ENCODE results near the gene MT2A. TPM values are rescaled to one million over a fixed set of nuclear protein-coding genes. Genes with fewer than 3 reads are reported as not detected.

The MT2A gene
- total and polyA plus RNA-seq, 2 of the 4 experiments (the other 2 are of a cell fraction), result 25.5 to 621 TPM

DNA sequence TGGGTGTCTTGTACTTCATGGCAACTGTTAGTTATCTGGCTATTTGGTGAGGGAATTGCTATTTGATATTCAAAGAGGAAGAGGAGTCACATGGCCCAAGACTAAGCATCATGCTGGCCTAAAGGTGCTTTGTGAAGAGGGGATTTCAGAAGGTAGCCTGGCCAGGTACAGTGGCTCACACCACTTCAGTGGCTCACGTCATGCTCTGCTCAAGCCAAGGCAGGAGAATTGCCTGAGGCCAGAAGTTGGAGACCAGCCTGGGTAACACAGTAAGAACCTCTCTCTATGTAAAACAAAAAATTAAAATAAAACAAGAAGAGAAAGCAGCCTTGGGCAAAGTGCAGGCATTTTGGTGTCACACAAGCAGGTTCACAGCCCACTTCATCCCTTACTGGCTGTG lies 36.9 kb downstream of the MT2A start:
- ATAC-seq (ENCODE audit: low read depth) (no peak), DNase-seq (no peak)
- Histone ChIP-seq H2AK5ac (ENCODE audit: low read depth, low read length) (no peak overlapping the region), H2AFZ (replicated peaks; ENCODE audit: low read length, poor library complexity) (no peak overlapping the region), H3K4ac (ENCODE audit: low read depth, low read length) (no peak overlapping the region), H3K27ac (ENCODE audit: insufficient read depth, low read length) (no peak overlapping the region), H3K23ac (ENCODE audit: low read depth, low read length) (no peak overlapping the region), H2BK5ac (ENCODE audit: low read depth, low read length, poor library complexity, severe bottlenecking) (no peak overlapping the region), H3K9me3 (ENCODE audit: control insufficient read depth, insufficient read depth, low read length) (0 out of 2 replicates have a peak, but pooled peaks cover 2% of the 10 kb centered on the region), H4K5ac (ENCODE audit: low read depth, low read length) (no peak overlapping the region), H3K79me1 (ENCODE audit: low read depth in 1 of 2, low read length in 2 of 2) (no peaks in the 10 kb centered on the region), H3K27me3 (ENCODE audit: control insufficient read depth, insufficient read depth, low read length) (peaks cover 88% of the 10 kb centered on the region), H3K56ac (ENCODE audit: extremely low read depth, insufficient read depth, low read length) (no peak overlapping the region), H2AK9ac (replicated peaks; ENCODE audit: low read depth, low read length, poor library complexity) (no peak overlapping the region), H3K4me1 (ENCODE audit: control insufficient read depth, insufficient read depth, low read length) (no peaks in the 10 kb centered on the region), H3K4me2 (ENCODE audit: low read depth, low read length) (no peak overlapping the region), H4K8ac (ENCODE audit: low read depth in 2 of 2, low read length in 2 of 2) (no peak overlapping the region), H3K4me3 (ENCODE audit: insufficient read depth, low read depth, low read length) (no peak overlapping the region), H3K36me3 (ENCODE audit: control insufficient read depth, insufficient read depth, low read length) (no peaks in the 10 kb centered on the region), H3K18ac (ENCODE audit: low read depth, low read length) (no peak overlapping the region), H4K20me1 (ENCODE audit: insufficient read depth, low read length) (no peaks in the 10 kb centered on the region; the same call in 1 of the 2 replicates), H3K14ac (replicated peaks; ENCODE audit: low read depth, low read length) (no peak overlapping the region), H2BK20ac (ENCODE audit: low read depth, low read length) (no peak overlapping the region), H3K9ac (ENCODE audit: low read depth, low read length) (no peak overlapping the region), H4K91ac (ENCODE audit: insufficient read depth, low read depth, low read length) (no peak overlapping the region), H3K9me1 (ENCODE audit: insufficient read depth, low read length) (0 out of 2 replicates have a peak, but pooled peaks cover 3% of the 10 kb centered on the region), H2BK120ac (ENCODE audit: low read depth, low read length) (no peak overlapping the region), H2BK15ac (ENCODE audit: low read depth, low read length) (no peak overlapping the region)
- in situ Hi-C loops (cut with MboI; ENCODE audit: low sequenced_read_pairs) (no loop called here), dilution Hi-C loops (cut with HindIII; ENCODE audit: low sequenced_read_pairs, unreplicated experiment) (no loop called here), intact Hi-C loops (cut with micrococcal nuclease) (no loop called here)
- TF ChIP-seq RFX5 (IDR thresholded peaks at IDR 0.05; ENCODE audit: low read depth, low read length) (no peak), FOS (IDR thresholded peaks at IDR 0.05; ENCODE audit: low read depth, low read length) (no peak), RCOR1 (IDR thresholded peaks at IDR 0.05; ENCODE audit: insufficient replicate concordance, low read length) (no peak), NFE2L2 (IDR thresholded peaks at IDR 0.05; ENCODE audit: low read depth, low read length) (no peak), MXI1 (IDR thresholded peaks at IDR 0.05; ENCODE audit: borderline replicate concordance, low read depth, low read length) (no peak), POLR2A (IDR thresholded peaks at IDR 0.05; ENCODE audit: low read depth, low read length) (no peak), CEBPB (IDR thresholded peaks at IDR 0.05; ENCODE audit: low read depth, low read length) (no peak), CHD1 (IDR thresholded peaks at IDR 0.05; ENCODE audit: low read depth, low read length) (no peak), SMC3 (IDR thresholded peaks at IDR 0.05; ENCODE audit: low read depth, low read length) (no peak), BHLHE40 (IDR thresholded peaks at IDR 0.05; ENCODE audit: low read depth, low read length) (no peak), MAFK (IDR thresholded peaks at IDR 0.05; ENCODE audit: low read depth, low read length) (no peak), MAZ (IDR thresholded peaks at IDR 0.05; ENCODE audit: borderline replicate concordance, low read depth, low read length) (no peak), RAD21 (IDR thresholded peaks at IDR 0.05; ENCODE audit: low read length) (no peak)
- TF ChIP-seq, protein P1, sequence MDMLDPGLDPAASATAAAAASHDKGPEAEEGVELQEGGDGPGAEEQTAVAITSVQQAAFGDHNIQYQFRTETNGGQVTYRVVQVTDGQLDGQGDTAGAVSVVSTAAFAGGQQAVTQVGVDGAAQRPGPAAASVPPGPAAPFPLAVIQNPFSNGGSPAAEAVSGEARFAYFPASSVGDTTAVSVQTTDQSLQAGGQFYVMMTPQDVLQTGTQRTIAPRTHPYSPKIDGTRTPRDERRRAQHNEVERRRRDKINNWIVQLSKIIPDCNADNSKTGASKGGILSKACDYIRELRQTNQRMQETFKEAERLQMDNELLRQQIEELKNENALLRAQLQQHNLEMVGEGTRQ (IDR thresholded peaks at IDR 0.05; ENCODE audit: low read depth, low read length), result no peak
- TF ChIP-seq, protein P2, sequence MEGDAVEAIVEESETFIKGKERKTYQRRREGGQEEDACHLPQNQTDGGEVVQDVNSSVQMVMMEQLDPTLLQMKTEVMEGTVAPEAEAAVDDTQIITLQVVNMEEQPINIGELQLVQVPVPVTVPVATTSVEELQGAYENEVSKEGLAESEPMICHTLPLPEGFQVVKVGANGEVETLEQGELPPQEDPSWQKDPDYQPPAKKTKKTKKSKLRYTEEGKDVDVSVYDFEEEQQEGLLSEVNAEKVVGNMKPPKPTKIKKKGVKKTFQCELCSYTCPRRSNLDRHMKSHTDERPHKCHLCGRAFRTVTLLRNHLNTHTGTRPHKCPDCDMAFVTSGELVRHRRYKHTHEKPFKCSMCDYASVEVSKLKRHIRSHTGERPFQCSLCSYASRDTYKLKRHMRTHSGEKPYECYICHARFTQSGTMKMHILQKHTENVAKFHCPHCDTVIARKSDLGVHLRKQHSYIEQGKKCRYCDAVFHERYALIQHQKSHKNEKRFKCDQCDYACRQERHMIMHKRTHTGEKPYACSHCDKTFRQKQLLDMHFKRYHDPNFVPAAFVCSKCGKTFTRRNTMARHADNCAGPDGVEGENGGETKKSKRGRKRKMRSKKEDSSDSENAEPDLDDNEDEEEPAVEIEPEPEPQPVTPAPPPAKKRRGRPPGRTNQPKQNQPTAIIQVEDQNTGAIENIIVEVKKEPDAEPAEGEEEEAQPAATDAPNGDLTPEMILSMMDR (conservative IDR thresholded peaks at IDR 0.05; ENCODE audit: low read depth, low read length), result no peak
- TF ChIP-seq, protein P3, sequence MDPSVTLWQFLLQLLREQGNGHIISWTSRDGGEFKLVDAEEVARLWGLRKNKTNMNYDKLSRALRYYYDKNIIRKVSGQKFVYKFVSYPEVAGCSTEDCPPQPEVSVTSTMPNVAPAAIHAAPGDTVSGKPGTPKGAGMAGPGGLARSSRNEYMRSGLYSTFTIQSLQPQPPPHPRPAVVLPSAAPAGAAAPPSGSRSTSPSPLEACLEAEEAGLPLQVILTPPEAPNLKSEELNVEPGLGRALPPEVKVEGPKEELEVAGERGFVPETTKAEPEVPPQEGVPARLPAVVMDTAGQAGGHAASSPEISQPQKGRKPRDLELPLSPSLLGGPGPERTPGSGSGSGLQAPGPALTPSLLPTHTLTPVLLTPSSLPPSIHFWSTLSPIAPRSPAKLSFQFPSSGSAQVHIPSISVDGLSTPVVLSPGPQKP (IDR thresholded peaks at IDR 0.05; ENCODE audit: borderline replicate concordance, low read depth, low read length), result no peak
- BruUV-seq (replicated peaks), result no TSS peak
- ChIA-PET POLR2A (ENCODE audit: unreplicated experiment) (no interaction called here), CTCF (no interaction called here)
- WGBS, 2 experiments (ENCODE audit: extremely low coverage in 2 of 2, insufficient read length in 1 of 2), result no CpG with 5 or more reads among the region's 1 CpG
